ENCODE data around the gene TRPM2. TPM values are rescaled to one million over a fixed set of nuclear protein-coding genes. Genes with fewer than 3 reads are reported as not detected.

TRPM2 gene
- total and polyA plus RNA-seq, 2 donors (not counting 3 experiments of a cell fraction or from before 2014, with no cell fraction given): not detected

DNA sequence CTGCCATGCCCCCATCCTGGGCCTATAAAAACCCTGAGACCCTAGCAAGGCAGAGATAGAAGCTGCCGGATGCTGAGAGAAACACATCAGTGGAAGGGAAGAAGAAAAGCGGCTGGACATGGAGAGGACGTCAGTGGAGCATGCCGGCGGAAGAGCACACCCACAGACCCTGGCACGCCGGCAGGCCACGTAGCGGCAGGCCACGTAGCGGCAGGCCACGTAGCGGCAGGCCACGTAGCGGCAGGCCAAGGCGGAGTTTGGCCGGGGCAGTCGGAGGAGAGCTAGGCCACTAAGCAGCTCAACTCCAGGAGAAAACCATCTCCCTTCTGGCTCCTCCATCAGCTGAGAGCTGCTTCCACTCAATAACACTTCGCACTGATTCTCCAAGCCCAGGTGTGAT is 137.0 kb downstream of the TRPM2 start:
- Histone ChIP-seq H3K27me3 (ENCODE audit: control insufficient read depth in 2 of 2, insufficient read depth in 2 of 2, low read length in 2 of 2) (peaks cover 0 to 3% of the 10 kb centered on the region in 2 experiments), H3K27ac (ENCODE audit: insufficient read depth, low read depth, low read length) (no peak overlapping the region), H3K79me2 (ENCODE audit: control insufficient read depth, insufficient read depth, low read length) (no peaks in the 10 kb centered on the region), H3K4me1 (ENCODE audit: control insufficient read depth, extremely low read depth, insufficient read depth, low read length) (no peaks in the 10 kb centered on the region), H3K9me1 (replicated peaks; ENCODE audit: control insufficient read depth, extremely low read depth, insufficient read depth, low read length) (no peaks in the 10 kb centered on the region), H3K36me3 (ENCODE audit: control insufficient read depth in 2 of 2, extremely low read depth in 1 of 2, insufficient read depth in 2 of 2, low read length in 2 of 2) (no peaks in the 10 kb centered on the region), H3K9ac (replicated peaks; ENCODE audit: extremely low read depth, insufficient read depth, low read length) (no peak overlapping the region), H3K9me3 (replicated peaks; ENCODE audit: control insufficient read depth, insufficient read depth, low read length) (no peaks in the 10 kb centered on the region), H3K4me3 (replicated peaks in 1 of 3; ENCODE audit: insufficient read depth in 1 of 3, low read depth in 1 of 3, low read length in 3 of 3) (no peak overlapping the region), H3K4me2 (ENCODE audit: insufficient read depth, low read length) (no peak overlapping the region), H2AFZ (ENCODE audit: low read depth, low read length) (no peak overlapping the region), H4K20me1 (replicated peaks; ENCODE audit: control insufficient read depth, extremely low read depth, insufficient read depth, low read length) (no peaks in the 10 kb centered on the region)
- BruUV-seq (replicated peaks): no TSS peak
- dilution Hi-C loops (cut with MboI; ENCODE audit: extremely low pct_ligation_motif_present, low sequenced_read_pairs) (no loop called here), intact Hi-C loops (cut with micrococcal nuclease) (no loop called here)
- TF ChIP-seq, protein P1, sequence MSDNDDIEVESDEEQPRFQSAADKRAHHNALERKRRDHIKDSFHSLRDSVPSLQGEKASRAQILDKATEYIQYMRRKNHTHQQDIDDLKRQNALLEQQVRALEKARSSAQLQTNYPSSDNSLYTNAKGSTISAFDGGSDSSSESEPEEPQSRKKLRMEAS (IDR thresholded peaks at IDR 0.05; ENCODE audit: insufficient read depth, insufficient read length): no peak
- TF ChIP-seq, protein P2, sequence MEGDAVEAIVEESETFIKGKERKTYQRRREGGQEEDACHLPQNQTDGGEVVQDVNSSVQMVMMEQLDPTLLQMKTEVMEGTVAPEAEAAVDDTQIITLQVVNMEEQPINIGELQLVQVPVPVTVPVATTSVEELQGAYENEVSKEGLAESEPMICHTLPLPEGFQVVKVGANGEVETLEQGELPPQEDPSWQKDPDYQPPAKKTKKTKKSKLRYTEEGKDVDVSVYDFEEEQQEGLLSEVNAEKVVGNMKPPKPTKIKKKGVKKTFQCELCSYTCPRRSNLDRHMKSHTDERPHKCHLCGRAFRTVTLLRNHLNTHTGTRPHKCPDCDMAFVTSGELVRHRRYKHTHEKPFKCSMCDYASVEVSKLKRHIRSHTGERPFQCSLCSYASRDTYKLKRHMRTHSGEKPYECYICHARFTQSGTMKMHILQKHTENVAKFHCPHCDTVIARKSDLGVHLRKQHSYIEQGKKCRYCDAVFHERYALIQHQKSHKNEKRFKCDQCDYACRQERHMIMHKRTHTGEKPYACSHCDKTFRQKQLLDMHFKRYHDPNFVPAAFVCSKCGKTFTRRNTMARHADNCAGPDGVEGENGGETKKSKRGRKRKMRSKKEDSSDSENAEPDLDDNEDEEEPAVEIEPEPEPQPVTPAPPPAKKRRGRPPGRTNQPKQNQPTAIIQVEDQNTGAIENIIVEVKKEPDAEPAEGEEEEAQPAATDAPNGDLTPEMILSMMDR (IDR thresholded peaks at IDR 0.05; ENCODE audit: extremely low read depth in 1 of 2, insufficient read depth in 1 of 2, low read depth in 1 of 2, low read length in 2 of 2): no peak
- TF ChIP-seq POLR2AphosphoS5 (IDR thresholded peaks at IDR 0.05; ENCODE audit: insufficient read depth, low read depth, low read length): no peak
- TF ChIP-seq GATA2 (IDR thresholded peaks at IDR 0.05; ENCODE audit: insufficient read depth, insufficient read length, low read depth, low read length): no peak
- TF ChIP-seq EZH2 (IDR thresholded peaks at IDR 0.05; ENCODE audit: borderline replicate concordance, low read depth, low read length, severe bottlenecking): no peak
- TF ChIP-seq POLR2A (IDR thresholded peaks at IDR 0.05; ENCODE audit: low read depth, low read length): no peak
- TF ChIP-seq FOS (IDR thresholded peaks at IDR 0.05; ENCODE audit: borderline replicate concordance, insufficient read depth, low read length): no peak
- no peak for TF ChIP-seq MYC (IDR thresholded peaks at IDR 0.05; ENCODE audit: low read depth, low read length)
- no peak for TF ChIP-seq JUN (IDR thresholded peaks at IDR 0.05; ENCODE audit: borderline replicate concordance, insufficient read depth, insufficient read length, low read depth)
- POLR2A ChIA-PET: no interaction called here
- no peak for DNase-seq (ENCODE audit: low read depth, low spot score)
- CTCF ChIA-PET: interaction anchor here (0.7 to 1.7 kb wide), 5 partner anchors 8 to 303 kb away, joined by 3 to 6 read pairs (median 4); no protein-coding TSS in a partner anchor
- FAIRE-seq: no peak

All from endothelial cell of umbilical vein (primary cell).